Tibial artery (tissue), 4 donors: ENCODE measurements around the gene GRIP1.

Experiments
- DNase-seq, 2 donors: peaks; one replicate each; pipeline ENCODE4 v3.0.0-alpha.2; 2019
- H3K27ac ChIP-seq, 2 donors: fragments of 200-600 bp; sonication (generic) in 1 of 2; 1 replicate in 1 of 2; 2 replicates in 1 of 2; pipeline ENCODE4 v1.5.1; 2018 to 2019; ENCODE audit warnings: mild to moderate bottlenecking in 1 of 2
- H3K27me3 ChIP-seq, 2 donors: fragments of 200-600 bp; sonication (generic) in 1 of 2; one replicate each; pipeline versions ENCODE4 v1.5.1 to v1.6.0; 2016 to 2019
- H3K36me3 ChIP-seq, 3 donors: fragments of 200-600 bp; sonication (generic) in 2 of 3; one replicate each; pipeline ENCODE4 v1.5.1; 2016 to 2019; ENCODE audit warnings: mild to moderate bottlenecking in 2 of 3
- H3K4me1 ChIP-seq, 4 donors: fragments of 200-600 bp; sonication (generic) in 2 of 4; 1 replicate in 3 of 4; 2 replicates in 1 of 4; pipeline ENCODE4 v1.5.1; 2016 to 2019
- H3K4me3 ChIP-seq, 2 donors: fragments of 200-600 bp; sonication (generic) in 1 of 2; 1 replicate in 1 of 2; 2 replicates in 1 of 2; pipeline ENCODE4 v1.5.1; 2018 to 2019; ENCODE audit warnings: mild to moderate bottlenecking in 2 of 2
- H3K9me3 ChIP-seq, 3 donors: fragments of 200-600 bp; sonication (generic) in 1 of 3; one replicate each; pipeline ENCODE4 v1.5.1; 2016 to 2019
- CTCF ChIP-seq, 2 experiments: fragments of 200-600 bp in 1 of 2; fragments of 450-650 bp in 1 of 2; IDR thresholded peaks; one replicate each; pipeline ENCODE4 v1.5.1; 2017 to 2019; ENCODE audit warnings: antibody characterized with exemption in 2 of 2, mild to moderate bottlenecking in 1 of 2, moderate library complexity in 1 of 2
- intact Hi-C: fragments of 100-400 bp; cut with DNase I; formaldehyde crosslinking; loops from one replicate; pipeline ENCODE4 v1.15.0; 2023; ENCODE audit warnings: low total_unique reads

Gene GRIP1

GRCh38 chr12:66301944-66302826, 376.7 kb downstream of the GRIP1 start, which contains the start of gene HELB:
Gene HELB, plus strand, starts transcription at chr12:66302493. Its CDS starts 111 bp downstream, at chr12:66302604.
- no peak for TF ChIP-seq CTCF (IDR thresholded peaks at IDR 0.05)

GRCh38 chr12:66297923-66298322, 381.0 kb downstream of the GRIP1 start:
- Histone ChIP-seq H3K27me3 (peaks cover 0 to 3% of the 10 kb centered on the region in 2 donors), H3K36me3 (no peaks in the 10 kb centered on the region), H3K9me3 (no peaks in the 10 kb centered on the region), H3K27ac (no peak overlapping the region), H3K4me3 (no peak overlapping the region), H3K4me1 (peaks cover 0 to 5% (median 2%) of the 10 kb centered on the region in 4 donors)
- TF ChIP-seq CTCF (IDR thresholded peaks at IDR 0.05) = no peak
- no peak for DNase-seq
- intact Hi-C loops = no loop called here

More at GRCh38 chr12:66301944-66302826, 376.7 kb downstream of the GRIP1 start, which contains the start of gene HELB:
- peak; percentile 98 for DNase-seq
- H3K27me3 ChIP-seq = no peaks in the 10 kb centered on the region
- H3K36me3 ChIP-seq = no peaks in the 10 kb centered on the region
- peak within 1 kb of the TSS; percentile 39 to 68 for H3K27ac ChIP-seq
- peaks cover 0 to 10% (median 5%) of the 10 kb centered on the region in 4 donors for H3K4me1 ChIP-seq
- no peaks in the 10 kb centered on the region for H3K9me3 ChIP-seq
- peak within 1 kb of the TSS; percentile 59 to 61 for H3K4me3 ChIP-seq
- intact Hi-C loops = no loop called here
